Lung (tissue), 12 donors: ENCODE data around the gene LTBR. TPM values are rescaled to one million over a fixed set of nuclear protein-coding genes. Genes with fewer than 3 reads are reported as not detected.

Source experiments
- ATAC-seq: fragments of 200-7000 bp; cut with Tn5 transposase; one replicate; pipeline ENCODE4 v1.9.1; 2020; ENCODE audit warnings: moderate number of reproducible peaks; ENCODE audit not compliant: insufficient read depth, low FRiP score
- DNase-seq, 3 donors: peaks; one replicate each; pipeline ENCODE4 v3.0.0-alpha.2; 2013 to 2017
- H3K27ac ChIP-seq, 2 donors: one replicate each; pipeline ENCODE4 v1.5.1; 2013; ENCODE audit warnings: mild to moderate bottlenecking in 2 of 2, moderate library complexity in 2 of 2, control low read depth in 1 of 2, inconsistent platforms in 1 of 2, low read depth in 1 of 2, low read length in 1 of 2
- H3K27me3 ChIP-seq, 3 donors: one replicate each; pipeline ENCODE4 v1.5.1; 2013; ENCODE audit warnings: low read length in 2 of 3; ENCODE audit not compliant: control insufficient read depth in 3 of 3, insufficient read depth in 3 of 3
- H3K36me3 ChIP-seq, 4 donors: one replicate each; pipeline ENCODE4 v1.5.1; 2013; ENCODE audit warnings: low read length in 4 of 4, mild to moderate bottlenecking in 1 of 4, moderate library complexity in 1 of 4; ENCODE audit not compliant: control insufficient read depth in 4 of 4, insufficient read depth in 4 of 4
- H3K4me1 ChIP-seq, 5 donors: one replicate each; pipeline ENCODE4 v1.5.1; 2013; ENCODE audit warnings: low read length in 5 of 5, mild to moderate bottlenecking in 2 of 5, moderate library complexity in 1 of 5; ENCODE audit not compliant: control insufficient read depth in 5 of 5, insufficient read depth in 5 of 5
- H3K4me3 ChIP-seq: one replicate; pipeline ENCODE4 v1.5.1; 2013; ENCODE audit warnings: mild to moderate bottlenecking, control low read depth, moderate library complexity
- H3K9ac ChIP-seq, 2 donors: one replicate each; pipeline ENCODE4 v1.5.1; 2013; ENCODE audit warnings: low read length in 2 of 2, control low read depth in 1 of 2; ENCODE audit not compliant: insufficient read depth in 1 of 2
- H3K9me3 ChIP-seq, 4 donors: one replicate each; pipeline ENCODE4 v1.5.1; 2013; ENCODE audit warnings: low read length in 3 of 4, mild to moderate bottlenecking in 1 of 4, moderate library complexity in 1 of 4; ENCODE audit not compliant: control insufficient read depth in 4 of 4, insufficient read depth in 3 of 4
- WGBS, 2 donors: extraction: QIAGEN DNeasy Blood & Tissue Kit; methylation state at CpG; one replicate each; pipeline ENCODE4 v1.1.7; 2013; 5-methylcytosine and 5-hydroxymethylcytosine counted together
- polyA plus RNA-seq, 2 donors: library from polyadenylated mRNA; stranded (reverse); fragments of 200-250 nt; gene quantifications; one replicate each; pipeline ENCODE4 v1.2.1, GENCODE V29; 2013
- total RNA-seq, 2 donors: library from RNA; depleted of rRNA in 1 of 2; stranded (reverse); fragments of >200 nt in 1 of 2; gene quantifications; one replicate each; pipeline ENCODE4 v1.2.1, GENCODE V29; 2014 to 2021
- TF ChIP-seq, protein P1 (sequence below): IDR thresholded peaks from 2 replicates; pipeline ENCODE4 v1.5.1; 2012; ENCODE audit warnings: mild to moderate bottlenecking; ENCODE audit errors: control extremely low read depth, extremely low read depth
- donor health status: control.
- donor health status: control.
- donor health status: Bipolar disorder and iron deficiency.
- donor health status: healthy.
- donor health status: DM: yes; HTN: yes; CAD: no.

The LTBR gene
- total and polyA plus RNA-seq, 4 donors, result 52.6 to 134 (median 122) TPM

DNA sequence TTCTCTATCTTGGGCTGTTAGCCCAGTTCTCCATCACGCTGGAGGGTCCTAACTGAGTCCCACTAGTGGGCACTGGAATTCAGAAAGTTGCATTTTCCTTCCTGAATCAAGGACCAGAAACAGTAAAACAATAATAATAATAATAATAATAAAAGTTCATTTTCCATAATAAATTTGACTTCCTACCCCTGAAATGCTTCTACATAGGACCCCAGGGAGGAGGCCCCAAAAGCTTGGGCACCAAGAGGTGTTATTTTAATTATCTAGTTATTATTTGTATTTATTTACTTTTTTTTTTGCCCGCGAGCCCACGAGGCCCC, 21.0 kb upstream of the LTBR start:
- no peak overlapping the region for H3K9ac ChIP-seq
- H3K27me3 ChIP-seq, result no peaks in the 10 kb centered on the region
- H3K9me3 ChIP-seq, result no peaks in the 10 kb centered on the region
- ATAC-seq, result no peak
- H3K4me1 ChIP-seq, result peaks cover 0 to 15% (median 7%) of the 10 kb centered on the region in 5 donors
- no peak overlapping the region for H3K4me3 ChIP-seq
- DNase-seq, result no peak
- 10 to 16% methylated on average over 4 of the region's 4 CpGs for WGBS, 2 donors
- TF ChIP-seq, protein P1, sequence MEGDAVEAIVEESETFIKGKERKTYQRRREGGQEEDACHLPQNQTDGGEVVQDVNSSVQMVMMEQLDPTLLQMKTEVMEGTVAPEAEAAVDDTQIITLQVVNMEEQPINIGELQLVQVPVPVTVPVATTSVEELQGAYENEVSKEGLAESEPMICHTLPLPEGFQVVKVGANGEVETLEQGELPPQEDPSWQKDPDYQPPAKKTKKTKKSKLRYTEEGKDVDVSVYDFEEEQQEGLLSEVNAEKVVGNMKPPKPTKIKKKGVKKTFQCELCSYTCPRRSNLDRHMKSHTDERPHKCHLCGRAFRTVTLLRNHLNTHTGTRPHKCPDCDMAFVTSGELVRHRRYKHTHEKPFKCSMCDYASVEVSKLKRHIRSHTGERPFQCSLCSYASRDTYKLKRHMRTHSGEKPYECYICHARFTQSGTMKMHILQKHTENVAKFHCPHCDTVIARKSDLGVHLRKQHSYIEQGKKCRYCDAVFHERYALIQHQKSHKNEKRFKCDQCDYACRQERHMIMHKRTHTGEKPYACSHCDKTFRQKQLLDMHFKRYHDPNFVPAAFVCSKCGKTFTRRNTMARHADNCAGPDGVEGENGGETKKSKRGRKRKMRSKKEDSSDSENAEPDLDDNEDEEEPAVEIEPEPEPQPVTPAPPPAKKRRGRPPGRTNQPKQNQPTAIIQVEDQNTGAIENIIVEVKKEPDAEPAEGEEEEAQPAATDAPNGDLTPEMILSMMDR, result no peak
- H3K27ac ChIP-seq, result no peak overlapping the region
- H3K36me3 ChIP-seq, result peaks cover 0 to 2% (median 0%) of the 10 kb centered on the region in 4 donors

DNA sequence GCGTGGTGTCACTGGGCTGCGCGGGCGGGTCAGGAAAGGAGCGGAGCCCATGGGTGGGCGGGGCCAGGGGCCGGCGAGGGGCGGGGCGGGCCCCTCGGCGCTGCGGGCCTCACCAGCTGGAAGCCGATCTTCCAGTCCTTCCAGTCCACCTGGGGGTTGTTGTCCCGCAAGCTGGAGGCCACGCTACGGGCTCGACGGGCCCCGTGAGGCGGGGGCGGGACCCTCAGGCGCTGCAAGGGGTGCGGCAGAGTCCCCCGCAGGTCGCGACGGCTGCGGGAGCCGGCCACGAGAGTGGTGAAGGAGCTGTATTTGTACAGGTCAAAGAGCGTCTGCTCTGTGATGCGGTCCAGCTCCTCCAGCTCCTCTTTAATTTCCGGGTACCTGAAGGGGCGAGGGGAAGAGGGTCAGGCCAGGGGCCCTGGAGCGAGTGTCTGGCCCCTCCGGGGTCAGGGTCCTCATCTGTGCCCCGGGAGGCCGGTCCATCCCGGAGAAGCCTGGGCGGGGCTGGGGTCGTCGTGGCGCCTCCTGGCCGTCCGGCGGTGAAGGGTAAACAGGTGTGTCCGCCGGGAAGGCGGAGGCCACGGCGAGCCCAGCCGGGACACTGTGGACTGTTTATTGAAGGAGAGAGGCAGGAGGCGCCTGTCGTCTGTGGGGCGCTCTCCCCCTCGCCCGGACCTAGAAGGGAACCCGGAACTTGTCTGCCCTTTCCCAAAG, 20.5 kb upstream of the LTBR start:
- WGBS, 2 donors, result 1 to 5% methylated on average over 51 to 59 of the region's 59 CpGs
- Histone ChIP-seq H3K27ac (peak overlapping the region; percentile 77 to 96), H3K9me3 (no peaks in the 10 kb centered on the region), H3K4me1 (peaks cover 0 to 17% (median 7%) of the 10 kb centered on the region in 5 donors), H3K36me3 (peaks cover 0 to 2% (median 0%) of the 10 kb centered on the region in 4 donors), H3K27me3 (no peaks in the 10 kb centered on the region), H3K4me3 (peak overlapping the region; percentile 52), H3K9ac (peak overlapping the region in 1 of 2 donors; percentile 32)
- ATAC-seq, result peak; percentile 86
- TF ChIP-seq, protein P1, result no peak
- peak; percentile 65 to 83 (median 78) for DNase-seq

GRCh38 chr12:6364044-6364374, 20.0 kb upstream of the LTBR start:
- WGBS, 2 donors, result 12 to 16% methylated on average over 15 of the region's 15 CpGs
- H3K4me1 ChIP-seq, result peaks cover 0 to 20% (median 7%) of the 10 kb centered on the region in 5 donors
- H3K9ac ChIP-seq, result no peak overlapping the region
- peaks cover 0 to 2% (median 0%) of the 10 kb centered on the region in 4 donors for H3K36me3 ChIP-seq
- no peaks in the 10 kb centered on the region for H3K9me3 ChIP-seq
- DNase-seq, result no peak
- no peak for ATAC-seq
- TF ChIP-seq, protein P1, result no peak
- H3K4me3 ChIP-seq, result peak overlapping the region; percentile 52
- H3K27ac ChIP-seq, result peak overlapping the region; percentile 77 to 96
- no peaks in the 10 kb centered on the region for H3K27me3 ChIP-seq
